ENCODE results near the gene GALK1. TPM values are rescaled to one million over a fixed set of nuclear protein-coding genes. Genes with fewer than 3 reads are reported as not detected.

Gene GALK1
- total and polyA plus RNA-seq, 9 of the 15 experiments (the other 6 are each of a cell fraction or from before 2014, with no cell fraction given), result 0.45 to 51.6 (median 17.4) TPM

DNA sequence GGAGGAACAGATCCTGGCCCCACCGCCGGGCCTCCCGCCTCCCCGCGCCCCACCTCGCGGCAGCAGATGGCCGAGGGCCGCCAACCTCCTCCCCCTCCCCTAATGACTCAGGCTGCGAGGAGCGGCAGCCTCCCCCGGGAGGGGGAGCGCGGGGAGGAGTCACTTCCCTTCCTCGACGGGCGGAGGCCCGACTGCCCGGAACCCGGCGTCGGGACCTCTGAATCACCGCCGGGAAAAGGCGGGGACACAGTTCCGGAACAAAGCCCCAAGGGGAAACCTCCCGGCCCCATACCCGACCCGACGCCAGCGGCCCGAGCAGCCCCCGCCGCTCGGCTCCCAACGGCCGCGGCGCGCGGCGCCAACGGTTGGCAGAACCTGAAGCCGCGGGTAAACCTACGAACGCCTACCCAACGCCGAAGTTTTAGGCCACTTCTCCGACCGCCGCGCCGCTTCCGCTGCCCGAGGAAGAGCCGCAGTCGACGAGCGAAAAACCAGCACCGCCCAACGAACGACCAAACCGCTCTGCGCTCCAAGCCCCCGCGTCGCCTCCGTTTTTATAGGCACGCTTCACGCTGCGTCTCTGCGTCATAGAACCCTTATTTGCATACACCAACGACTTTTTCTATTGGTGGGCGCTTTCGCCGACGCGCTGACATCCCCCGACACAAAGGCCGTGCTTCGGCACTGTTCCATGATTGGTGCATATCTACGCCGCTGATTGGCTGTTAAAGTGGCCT is 14.4 kb upstream of the GALK1 start (continued):
- TF ChIP-seq RERE (CRISPR knock-in tag; IDR thresholded peaks at IDR 0.05; ENCODE audit: borderline replicate concordance) (no peak), CHD4 (IDR thresholded peaks at IDR 0.05; ENCODE audit: insufficient read depth, insufficient replicate concordance, low read depth, low read length, poor library complexity, severe bottlenecking) (no peak), NFYB (IDR thresholded peaks at IDR 0.05; ENCODE audit: extremely low read depth, insufficient read length) (peak; percentile 99), ZFX (CRISPR knock-in tag; IDR thresholded peaks at IDR 0.05) (peak; percentile 88), DLX4 (CRISPR knock-in tag; IDR thresholded peaks at IDR 0.05) (no peak; the same call in 1 of the 2 replicates), SIN3B (IDR thresholded peaks at IDR 0.05; ENCODE audit: low read depth) (peak; percentile 71), ZNF253 (CRISPR knock-in tag; conservative IDR thresholded peaks at IDR 0.05) (no peak), HNRNPUL1 (IDR thresholded peaks at IDR 0.05; ENCODE audit: low read length) (0 out of 2 replicates have a peak, but pooled peaks have one; percentile 43), TAL1 (IDR thresholded peaks at IDR 0.05) (no peak), AFF4 (CRISPR knock-in tag; IDR thresholded peaks at IDR 0.05) (peak; percentile 100), CBX3 (IDR thresholded peaks at IDR 0.05; ENCODE audit: borderline replicate concordance in 1 of 2, low read length in 2 of 2) (no peak; a peak in 1 of 3 replicates), HDAC1 (IDR thresholded peaks at IDR 0.05) (peak in 1 of 2 experiments; percentile 70; a peak in 2 of 4 replicates)
- TF ChIP-seq, protein P1, sequence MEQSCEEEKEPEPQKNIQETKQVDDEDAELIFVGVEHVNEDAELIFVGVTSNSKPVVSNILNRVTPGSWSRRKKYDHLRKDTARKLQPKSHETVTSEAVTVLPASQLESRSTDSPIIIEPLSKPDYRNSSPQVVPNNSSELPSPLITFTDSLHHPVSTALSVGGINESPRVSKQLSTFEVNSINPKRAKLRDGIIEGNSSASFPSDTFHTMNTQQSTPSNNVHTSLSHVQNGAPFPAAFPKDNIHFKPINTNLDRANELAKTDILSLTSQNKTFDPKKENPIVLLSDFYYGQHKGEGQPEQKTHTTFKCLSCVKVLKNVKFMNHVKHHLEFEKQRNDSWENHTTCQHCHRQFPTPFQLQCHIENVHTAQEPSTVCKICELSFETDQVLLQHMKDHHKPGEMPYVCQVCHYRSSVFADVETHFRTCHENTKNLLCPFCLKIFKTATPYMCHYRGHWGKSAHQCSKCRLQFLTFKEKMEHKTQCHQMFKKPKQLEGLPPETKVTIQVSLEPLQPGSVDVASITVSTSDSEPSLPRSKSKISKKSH (CRISPR knock-in tag; IDR thresholded peaks at IDR 0.05), result no peak

Measured in K562 (cell line).